ENCODE measurements around the gene SVEP1. TPM values are rescaled to one million over a fixed set of nuclear protein-coding genes. Genes with fewer than 3 reads are reported as not detected.

Gene SVEP1
- total and polyA plus RNA-seq, 2 donors from 2014 or later = 1.1 to 19.3 TPM

- H3K4me3 ChIP-seq (ENCODE audit: low read length in 3 of 3) = no peak overlapping the region
- intact Hi-C loops (cut with DNase I) = no loop called here
- FAIRE-seq (no peak), DNase-seq (no peak)
- no peaks in the 10 kb centered on the region for H3K9me3 ChIP-seq (ENCODE audit: control insufficient read depth in 2 of 3, insufficient read depth in 1 of 3, low read length in 3 of 3)
- no peak overlapping the region for H3K9ac ChIP-seq (ENCODE audit: low read length in 3 of 3)
- H3K4me1 ChIP-seq (ENCODE audit: control insufficient read depth in 2 of 3, insufficient read depth in 2 of 3, low read depth in 1 of 3, low read length in 3 of 3) = no peaks in the 10 kb centered on the region
- TF ChIP-seq CTCF (IDR thresholded peaks at IDR 0.05; ENCODE audit: borderline replicate concordance, extremely low read depth, insufficient read depth) = no peak
- no peaks in the 10 kb centered on the region for H3K27me3 ChIP-seq (ENCODE audit: control insufficient read depth, insufficient read depth, low read length)
- H3K27ac ChIP-seq (ENCODE audit: low read depth in 2 of 2, low read length in 2 of 2) = no peak overlapping the region
- no peaks in the 10 kb centered on the region for H3K36me3 ChIP-seq (ENCODE audit: control insufficient read depth in 2 of 3, insufficient read depth in 3 of 3, low read length in 3 of 3)
These were observed 58.3 kb downstream of the SVEP1 start for GRCh38 chr9:110521206-110521605.

- H3K9me3 ChIP-seq (ENCODE audit: control insufficient read depth in 2 of 3, insufficient read depth in 1 of 3, low read length in 3 of 3) = no peaks in the 10 kb centered on the region
- TF ChIP-seq CTCF (IDR thresholded peaks at IDR 0.05; ENCODE audit: borderline replicate concordance, extremely low read depth, insufficient read depth) = no peak
- no peaks in the 10 kb centered on the region for H3K36me3 ChIP-seq (ENCODE audit: control insufficient read depth in 2 of 3, insufficient read depth in 3 of 3, low read length in 3 of 3)
- intact Hi-C loops (cut with DNase I) = no loop called here
- no peaks in the 10 kb centered on the region for H3K4me1 ChIP-seq (ENCODE audit: control insufficient read depth in 2 of 3, insufficient read depth in 2 of 3, low read depth in 1 of 3, low read length in 3 of 3)
- H3K27me3 ChIP-seq (ENCODE audit: control insufficient read depth, insufficient read depth, low read length) = no peaks in the 10 kb centered on the region
- DNase-seq = no peak
- H3K4me3 ChIP-seq (ENCODE audit: low read length in 3 of 3) = no peak overlapping the region
- no peak overlapping the region for H3K27ac ChIP-seq (ENCODE audit: low read depth in 2 of 2, low read length in 2 of 2)
- no peak overlapping the region for H3K9ac ChIP-seq (ENCODE audit: low read length in 3 of 3)
- peak; percentile 45 for FAIRE-seq
These were observed 59.3 kb downstream of the SVEP1 start for GRCh38 chr9:110520120-110520701.

GRCh38 chr9:110517483-110517882 lies 62.1 kb downstream of the SVEP1 start:
- no peak for FAIRE-seq
- no peak for DNase-seq
- no peaks in the 10 kb centered on the region for H3K36me3 ChIP-seq (ENCODE audit: control insufficient read depth in 2 of 3, insufficient read depth in 3 of 3, low read length in 3 of 3)
- H3K27me3 ChIP-seq (ENCODE audit: control insufficient read depth, insufficient read depth, low read length) = no peaks in the 10 kb centered on the region
- intact Hi-C loops (cut with DNase I) = no loop called here
- no peak overlapping the region for H3K4me3 ChIP-seq (ENCODE audit: low read length in 3 of 3)
- no peak for TF ChIP-seq CTCF (IDR thresholded peaks at IDR 0.05; ENCODE audit: borderline replicate concordance, extremely low read depth, insufficient read depth)
- H3K4me1 ChIP-seq (ENCODE audit: control insufficient read depth in 2 of 3, insufficient read depth in 2 of 3, low read depth in 1 of 3, low read length in 3 of 3) = no peaks in the 10 kb centered on the region
- H3K9ac ChIP-seq (ENCODE audit: low read length in 3 of 3) = no peak overlapping the region
- H3K27ac ChIP-seq (ENCODE audit: low read depth in 2 of 2, low read length in 2 of 2) = no peak overlapping the region
- H3K9me3 ChIP-seq (ENCODE audit: control insufficient read depth in 2 of 3, insufficient read depth in 1 of 3, low read length in 3 of 3) = no peaks in the 10 kb centered on the region

GRCh38 chr9:110514897-110515296 lies 64.6 kb downstream of the SVEP1 start:
- TF ChIP-seq CTCF (IDR thresholded peaks at IDR 0.05; ENCODE audit: borderline replicate concordance, extremely low read depth, insufficient read depth) = no peak
- intact Hi-C loops (cut with DNase I) = no loop called here

More at GRCh38 chr9:110514897-110515296, 64.6 kb downstream of the SVEP1 start:
- Histone ChIP-seq H3K4me3 (ENCODE audit: low read length in 3 of 3) (no peak overlapping the region), H3K36me3 (ENCODE audit: control insufficient read depth in 2 of 3, insufficient read depth in 3 of 3, low read length in 3 of 3) (no peaks in the 10 kb centered on the region), H3K4me1 (ENCODE audit: control insufficient read depth in 2 of 3, insufficient read depth in 2 of 3, low read depth in 1 of 3, low read length in 3 of 3) (no peaks in the 10 kb centered on the region), H3K9me3 (ENCODE audit: control insufficient read depth in 2 of 3, insufficient read depth in 1 of 3, low read length in 3 of 3) (no peaks in the 10 kb centered on the region), H3K27me3 (ENCODE audit: control insufficient read depth, insufficient read depth, low read length) (no peaks in the 10 kb centered on the region), H3K27ac (ENCODE audit: low read depth in 2 of 2, low read length in 2 of 2) (no peak overlapping the region), H3K9ac (ENCODE audit: low read length in 3 of 3) (no peak overlapping the region)
- DNase-seq (no peak), FAIRE-seq (no peak)

Measured in kidney (tissue), 14 donors.